Medulla oblongata (tissue), 1 donor: Measurements from ENCODE around the gene NKAIN2.
"Not testable (repeated sequence)": the region's sequence is repeated elsewhere in the genome, so short reads cannot be mapped to it uniquely, and the experiment has no call there.

Source experiments
- DNase-seq: peaks from one replicate; pipeline ENCODE4 v3.0.0-alpha.2; 2015; ENCODE audit errors: extremely low spot score

NKAIN2 gene

GRCh38 chr6:123965894-123966293, 162.2 kb downstream of the NKAIN2 start:
- DNase-seq, result peak; percentile 70

GRCh38 chr6:123966618-123967017, 163.0 kb downstream of the NKAIN2 start:
- no peak for DNase-seq

DNA sequence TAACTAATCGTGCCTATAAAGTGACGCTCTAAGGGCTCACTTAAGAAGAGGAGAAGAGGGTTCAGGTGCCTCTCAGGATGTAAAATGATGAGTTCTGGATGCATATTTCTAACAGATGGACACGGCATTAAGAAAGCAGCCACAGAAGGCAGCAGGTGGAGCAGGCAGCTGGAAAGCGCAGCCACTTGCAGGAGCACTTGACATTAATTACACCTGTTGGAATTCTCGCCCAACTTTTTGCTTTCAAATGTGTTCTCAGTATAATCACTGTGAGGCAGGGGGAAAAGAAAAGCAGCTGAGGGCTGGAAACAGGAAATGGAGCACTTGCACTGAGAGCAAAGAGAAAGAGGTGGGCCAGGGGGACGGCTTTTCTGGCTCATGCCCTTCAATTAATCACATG, 164.2 kb downstream of the NKAIN2 start:
- DNase-seq, result no peak

DNA sequence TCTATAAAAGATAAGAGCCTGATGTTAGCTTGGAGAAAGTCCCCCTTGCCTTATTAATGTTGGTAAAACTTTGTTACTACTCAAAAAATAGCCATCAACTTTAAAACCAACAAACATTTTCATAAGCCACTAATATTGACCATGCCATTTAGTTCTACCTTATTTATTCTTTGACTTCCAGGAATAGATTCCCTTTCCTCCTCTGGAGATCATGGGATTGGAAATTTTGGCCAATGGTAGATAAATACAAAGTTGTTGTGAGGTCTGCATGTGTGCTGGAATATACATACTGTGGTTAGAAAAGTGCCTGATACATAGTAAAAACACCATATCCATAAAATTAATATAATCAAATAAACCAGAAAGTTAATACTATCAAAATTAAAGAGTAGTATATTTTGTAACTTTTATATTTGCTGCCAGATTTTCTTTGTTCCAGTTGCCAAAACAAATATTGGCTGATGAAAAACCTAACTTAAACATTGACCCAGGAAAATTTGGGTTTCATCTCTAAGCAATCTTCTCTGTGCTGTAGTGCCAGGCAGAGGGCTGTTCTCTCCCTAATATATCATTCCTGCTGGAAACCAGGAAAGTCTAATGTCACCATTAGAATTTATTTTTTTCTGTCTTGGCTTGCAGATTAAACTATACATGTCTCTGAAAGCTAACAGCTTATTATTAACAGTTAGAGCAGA, 169.1 kb downstream of the NKAIN2 start:
- no peak for DNase-seq

DNA sequence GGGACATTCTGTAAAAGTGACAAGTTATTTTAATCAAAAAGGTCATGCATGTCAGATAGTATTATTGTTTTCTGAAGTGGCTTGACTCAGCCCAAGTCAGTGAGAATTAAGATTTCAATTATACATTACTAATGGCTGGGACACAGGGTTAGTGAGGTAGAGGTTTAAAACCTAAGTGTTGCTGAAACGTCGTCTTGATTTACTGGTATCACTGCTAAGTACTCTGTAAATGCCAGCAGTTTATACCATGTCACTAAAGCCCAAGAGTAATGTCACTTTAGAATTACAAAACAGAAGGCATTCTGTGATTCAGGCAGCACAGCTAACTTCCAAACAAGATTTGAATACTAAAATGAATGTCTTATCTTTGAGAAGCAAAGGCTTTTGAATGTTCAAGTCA, 176.6 kb downstream of the NKAIN2 start:
- DNase-seq, result no peak

GRCh38 chr6:123986938-123987337, 183.3 kb downstream of the NKAIN2 start:
- no peak for DNase-seq

DNA sequence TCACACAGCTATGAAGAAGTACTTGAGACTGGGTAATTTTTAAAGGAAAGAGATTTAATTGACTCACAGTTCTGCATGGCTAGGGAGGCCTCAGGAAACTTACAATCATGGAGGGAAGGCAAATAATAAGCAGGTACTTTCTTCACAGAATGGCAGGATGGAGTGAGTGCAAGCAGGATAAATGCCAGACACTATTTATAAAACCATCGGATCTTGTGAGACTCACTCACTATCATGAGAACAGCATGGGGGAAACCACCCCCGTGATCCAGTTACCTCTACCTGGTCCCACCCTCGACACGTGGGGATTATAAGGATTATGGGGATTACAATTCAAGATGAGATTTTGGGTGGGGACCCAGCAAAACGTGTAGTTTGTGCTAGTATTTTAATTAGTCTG, 186.3 kb downstream of the NKAIN2 start:
- not testable (repeated sequence) for DNase-seq

- DNase-seq, result no peak
These were observed 186.7 kb downstream of the NKAIN2 start for GRCh38 chr6:123990376-123990775.

GRCh38 chr6:123994168-123994567, 190.5 kb downstream of the NKAIN2 start:
- DNase-seq, result no peak

- no peak for DNase-seq
These were observed 191.4 kb downstream of the NKAIN2 start for GRCh38 chr6:123994891-123995635.

GRCh38 chr6:123997223-123997622, 193.6 kb downstream of the NKAIN2 start:
- no peak for DNase-seq

- peak; percentile 38 for DNase-seq
These were observed 198.9 kb downstream of the NKAIN2 start for GRCh38 chr6:124002377-124003081.

- DNase-seq, result no peak
These were observed 203.6 kb downstream of the NKAIN2 start for GRCh38 chr6:124007266-124007665.

DNA sequence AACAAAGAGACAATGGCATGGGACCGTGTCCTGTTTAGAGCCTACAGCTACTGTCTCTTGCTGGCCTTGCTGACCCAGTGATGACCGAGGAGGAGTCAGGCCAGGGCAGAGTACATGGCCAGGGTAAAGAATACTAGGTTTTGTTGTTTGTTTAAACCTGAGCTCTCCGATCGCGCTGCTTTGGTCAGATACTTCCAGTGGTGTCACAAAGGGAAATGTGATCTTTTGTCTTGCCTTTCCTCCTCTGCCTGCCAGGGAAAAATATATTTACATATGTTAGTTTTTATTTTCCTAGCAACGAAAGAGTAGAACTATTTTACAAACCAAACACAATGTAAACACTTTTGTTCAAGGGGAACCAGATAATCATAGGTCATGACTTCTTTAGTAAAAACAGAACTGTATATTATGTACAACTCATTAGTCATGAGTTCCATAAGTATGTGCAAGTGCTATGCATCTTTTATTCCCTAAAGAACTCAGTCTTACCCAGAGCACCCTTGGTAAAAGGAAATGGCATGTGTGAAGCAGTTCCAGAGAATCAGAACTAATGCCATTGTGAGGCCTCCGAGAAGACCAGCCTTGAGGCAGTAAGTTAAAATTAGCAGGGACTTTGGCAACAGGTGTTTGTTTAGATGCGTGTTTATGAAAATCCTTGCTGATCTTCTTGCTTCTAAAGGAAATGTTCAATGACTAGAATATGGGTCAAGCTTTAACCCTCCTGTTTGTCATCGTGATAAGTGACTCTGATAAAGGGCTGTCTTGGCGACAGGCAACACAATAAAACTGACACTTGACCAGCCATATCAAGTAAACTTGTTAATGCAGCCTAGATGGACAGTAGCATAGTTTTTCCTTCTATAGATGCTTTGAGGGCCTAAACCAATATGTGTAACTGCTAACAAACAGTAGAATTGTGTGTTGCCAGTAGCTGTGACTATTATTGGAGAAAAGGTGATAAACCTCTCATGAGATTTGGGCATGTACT, 204.6 kb downstream of the NKAIN2 start:
- peak; percentile 31 for DNase-seq

DNA sequence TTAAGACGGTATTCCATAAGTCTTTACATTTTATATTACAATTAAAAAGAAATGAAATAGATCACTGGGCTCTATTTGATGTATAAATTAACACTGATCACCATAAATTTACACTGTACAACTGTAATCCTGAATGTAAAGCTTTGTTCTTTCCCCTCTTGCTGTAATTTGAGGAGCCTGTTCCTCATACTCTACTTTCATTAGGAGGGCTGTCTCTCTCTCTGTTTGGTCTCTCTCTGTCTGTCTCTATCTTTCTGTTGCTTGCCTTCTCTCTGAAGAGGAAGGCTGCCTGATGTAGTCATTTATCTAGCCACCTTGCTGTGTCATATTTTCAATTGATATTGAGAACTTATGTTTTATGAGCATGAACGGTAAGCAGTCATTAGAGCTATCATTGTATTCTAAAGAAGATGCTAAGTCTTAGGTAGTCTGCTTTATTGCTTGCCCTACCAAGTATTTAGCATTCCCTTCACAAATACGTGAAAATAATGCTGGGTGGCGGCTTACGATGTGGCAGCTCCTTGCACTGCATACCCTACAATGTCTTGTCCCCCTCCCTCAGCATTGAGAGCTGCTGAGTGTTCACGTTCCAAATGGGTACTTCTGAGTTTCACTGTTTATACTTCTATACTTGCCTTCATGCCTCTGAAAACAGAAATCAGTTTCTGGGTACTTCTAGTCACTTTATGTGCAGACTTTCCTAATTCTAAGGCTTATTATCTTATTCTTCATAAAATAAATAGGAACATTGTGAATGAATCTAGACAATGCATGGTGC, 205.5 kb downstream of the NKAIN2 start:
- no peak for DNase-seq

- DNase-seq, result no peak
These were observed 206.9 kb downstream of the NKAIN2 start for GRCh38 chr6:124010574-124010973.

DNA sequence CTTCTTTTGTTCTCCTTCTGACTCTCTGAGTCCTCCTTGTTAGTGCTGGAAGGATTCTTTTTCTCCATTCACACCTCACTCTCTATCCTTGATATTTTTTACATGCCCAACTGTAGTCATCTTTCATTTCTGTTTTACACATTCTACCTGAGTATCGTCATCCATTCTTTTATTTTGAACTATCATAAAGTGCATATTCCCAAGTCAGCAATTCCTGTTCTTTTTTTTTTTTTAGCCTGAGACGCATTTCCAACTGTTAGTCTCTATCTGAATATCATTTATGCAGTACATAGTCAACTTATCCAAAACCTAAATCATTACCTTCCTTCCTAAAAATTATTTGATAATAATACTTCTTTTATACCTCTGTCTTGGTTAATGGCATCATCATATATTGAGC, 207.5 kb downstream of the NKAIN2 start:
- no peak for DNase-seq

GRCh38 chr6:124022051-124022450, 218.4 kb downstream of the NKAIN2 start:
- DNase-seq, result not testable (repeated sequence)

DNA sequence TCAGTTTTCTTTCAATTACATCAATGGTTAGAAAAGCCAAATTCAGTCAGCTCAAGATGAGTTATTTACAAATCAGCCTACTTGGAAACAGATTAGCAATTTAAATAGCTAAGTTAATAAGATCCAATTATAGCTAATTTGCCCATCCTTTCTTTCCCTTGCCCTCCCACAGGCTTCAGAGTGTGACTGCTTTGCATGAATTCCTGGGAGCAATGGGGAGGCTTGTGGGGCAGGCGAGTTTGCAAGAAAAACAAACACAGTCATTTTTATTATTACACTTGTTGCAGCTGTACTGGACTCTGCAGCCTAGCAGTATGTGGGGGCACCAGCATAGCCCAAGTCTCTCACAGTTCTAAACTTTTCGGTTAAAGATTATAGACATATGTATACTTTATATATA, 219.0 kb downstream of the NKAIN2 start:
- DNase-seq, result no peak

- DNase-seq, result no peak
These were observed 223.0 kb downstream of the NKAIN2 start for GRCh38 chr6:124026694-124027093.

DNA sequence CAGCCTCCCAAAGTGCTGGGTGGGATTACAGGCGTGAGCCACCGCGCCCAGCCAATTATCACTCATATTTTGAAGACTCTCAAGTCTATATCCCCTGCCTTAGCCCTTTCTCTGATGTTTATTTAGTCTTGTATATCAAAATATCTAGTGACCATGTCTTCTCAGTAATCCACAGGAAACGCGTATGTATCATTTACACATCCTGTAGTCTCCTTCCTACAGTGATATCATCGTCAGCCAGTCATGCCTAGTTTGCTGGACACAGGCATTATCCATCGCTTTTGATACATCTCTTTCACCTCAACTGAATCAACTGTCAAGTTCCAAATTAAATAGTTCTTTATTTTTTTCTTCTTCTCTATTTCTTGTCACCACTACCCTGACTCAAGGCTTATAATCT, 223.7 kb downstream of the NKAIN2 start:
- no peak for DNase-seq
